Activated CD4-positive, alpha-beta T cell treated with anti-CD3 and anti-CD28 coated beads for 1 hour (primary cell): Measurements from ENCODE around the gene SMLR1.

Source experiments
- DNase-seq: peaks from one replicate; pipeline ENCODE4 v3.0.0-alpha.2; 2020

The SMLR1 gene

DNA sequence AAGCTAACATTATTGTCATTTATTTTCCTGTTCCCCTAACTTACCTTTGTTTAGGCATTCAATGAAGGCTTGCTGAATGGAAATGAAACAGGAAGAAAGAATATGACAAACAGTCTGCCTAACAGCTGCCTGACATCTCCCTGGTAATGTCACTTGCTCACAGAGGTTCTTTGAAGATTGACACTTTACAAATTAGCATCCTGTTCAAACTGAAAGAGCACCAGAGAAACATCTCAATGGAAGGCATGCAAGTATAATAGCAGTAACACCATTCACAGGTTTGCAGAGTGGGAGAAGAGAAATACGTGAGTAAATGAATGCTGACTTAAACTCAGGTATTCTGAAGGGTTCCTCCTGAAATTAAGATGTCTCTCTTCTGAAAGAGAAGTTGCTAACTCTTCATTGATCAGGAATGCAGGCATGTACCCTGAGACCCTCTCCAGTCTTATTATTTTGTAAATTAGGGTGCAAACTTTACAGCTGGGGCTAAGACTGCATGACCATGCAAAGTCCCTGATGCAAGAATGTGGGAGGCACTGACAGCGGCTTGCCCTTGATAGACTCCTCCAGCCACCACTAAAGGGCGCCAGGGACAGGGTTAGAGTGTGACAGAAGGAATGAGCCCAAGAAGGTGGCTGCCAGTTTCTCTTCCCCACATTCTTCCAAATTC lies 1.3 kb upstream of the SMLR1 start:
- DNase-seq: no peak

DNA sequence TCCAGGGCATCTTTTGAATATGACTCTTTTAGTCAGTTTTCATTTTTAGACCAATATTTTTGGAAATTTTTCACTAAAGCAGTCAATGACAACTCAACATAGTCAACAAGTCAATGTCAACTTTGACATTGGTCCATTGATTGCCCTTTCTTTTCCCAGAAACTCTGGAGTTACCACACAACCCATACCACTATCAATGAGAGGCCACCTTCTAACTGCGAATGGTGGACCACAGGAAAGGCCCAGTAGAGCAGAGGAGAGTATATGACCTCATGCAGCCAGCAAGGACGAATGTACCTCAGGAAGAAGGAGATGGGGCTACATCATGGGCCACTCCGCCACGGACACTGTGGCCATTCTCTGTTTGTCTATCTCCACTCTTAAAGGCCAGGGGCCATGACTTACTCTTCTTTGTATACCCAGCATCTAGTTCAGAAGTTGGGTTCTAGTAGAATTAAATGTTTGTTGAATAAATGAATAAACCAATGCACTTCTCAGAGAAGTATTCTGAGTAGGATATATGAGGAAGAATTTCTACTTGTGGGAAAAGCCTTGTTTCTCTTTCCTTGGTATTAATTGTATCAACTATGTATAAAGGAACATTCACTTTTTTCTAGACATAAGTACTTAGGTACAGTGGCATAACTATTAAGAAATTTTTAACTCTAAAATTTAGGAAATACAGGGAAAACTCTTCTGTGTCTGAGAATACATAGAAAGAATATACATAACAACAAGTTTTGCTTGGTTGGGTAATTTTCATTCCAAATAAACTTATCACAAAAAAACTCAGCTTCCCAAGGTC lies 562 bp upstream of the SMLR1 start:
- no peak for DNase-seq

DNA sequence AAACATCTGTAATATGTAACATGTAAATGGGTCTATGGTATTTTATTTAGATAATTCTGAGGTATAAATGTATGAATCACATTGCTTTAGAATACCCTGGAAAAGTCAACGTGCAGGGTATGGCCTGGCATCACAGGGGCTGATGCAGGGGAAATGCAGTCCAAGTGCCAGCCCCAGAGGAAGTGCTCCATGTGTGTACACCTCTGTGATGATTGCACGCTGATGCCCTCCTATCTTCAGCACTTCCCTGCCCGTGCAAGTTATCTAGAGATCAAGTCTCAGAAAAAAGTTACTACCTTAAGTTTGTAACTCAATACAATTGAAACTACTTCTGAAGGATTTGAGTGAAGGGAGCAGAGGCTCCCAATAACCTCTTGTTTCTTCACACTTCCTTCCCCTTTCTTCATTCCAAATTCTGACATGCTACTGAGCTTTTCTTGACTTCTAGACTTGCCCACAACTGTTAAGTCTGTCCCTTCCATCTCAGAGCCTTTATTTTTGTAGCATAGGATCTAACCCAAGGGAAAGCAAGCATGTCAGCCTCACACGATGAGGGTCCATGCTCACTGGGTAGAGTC lies 2.2 kb downstream of the SMLR1 start:
- no peak for DNase-seq

DNA sequence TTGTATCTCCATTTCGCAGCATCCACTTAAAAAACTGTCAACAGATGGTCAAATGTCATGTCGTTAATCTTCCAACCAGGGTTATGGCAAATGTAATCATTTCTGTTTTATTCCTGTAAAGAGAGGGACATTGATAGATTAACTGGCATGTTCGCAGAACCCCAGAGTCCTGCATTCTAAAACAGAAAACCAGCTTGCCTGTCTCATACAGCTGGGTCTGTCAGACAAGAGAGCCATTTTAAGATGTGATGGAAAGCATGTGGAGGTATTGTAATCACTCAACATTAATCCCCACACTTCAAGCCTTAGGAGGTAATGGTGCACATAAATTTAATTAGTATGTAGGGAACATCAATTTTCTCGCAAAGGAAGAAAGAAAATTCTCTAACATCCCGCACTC lies 4.4 kb downstream of the SMLR1 start:
- DNase-seq: no peak

DNA sequence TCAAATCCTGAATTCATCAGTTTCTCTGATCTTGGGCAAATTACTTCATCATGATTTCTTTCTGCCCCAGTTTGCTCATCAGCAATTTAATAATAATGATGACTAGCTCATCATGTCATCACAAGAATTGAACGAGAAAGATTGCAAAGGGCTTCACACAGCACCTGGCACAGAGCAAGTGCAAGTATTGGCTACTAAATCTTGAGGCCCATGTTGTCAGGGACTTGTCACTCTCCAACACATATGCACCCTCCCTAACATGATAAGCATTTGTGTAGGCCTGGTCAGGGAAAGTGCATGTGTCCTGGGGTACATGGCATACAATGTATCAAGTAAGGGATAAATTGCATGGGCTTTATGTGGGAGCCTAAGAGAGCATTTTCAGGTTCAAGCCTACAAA lies 6.4 kb downstream of the SMLR1 start:
- DNase-seq: no peak

DNA sequence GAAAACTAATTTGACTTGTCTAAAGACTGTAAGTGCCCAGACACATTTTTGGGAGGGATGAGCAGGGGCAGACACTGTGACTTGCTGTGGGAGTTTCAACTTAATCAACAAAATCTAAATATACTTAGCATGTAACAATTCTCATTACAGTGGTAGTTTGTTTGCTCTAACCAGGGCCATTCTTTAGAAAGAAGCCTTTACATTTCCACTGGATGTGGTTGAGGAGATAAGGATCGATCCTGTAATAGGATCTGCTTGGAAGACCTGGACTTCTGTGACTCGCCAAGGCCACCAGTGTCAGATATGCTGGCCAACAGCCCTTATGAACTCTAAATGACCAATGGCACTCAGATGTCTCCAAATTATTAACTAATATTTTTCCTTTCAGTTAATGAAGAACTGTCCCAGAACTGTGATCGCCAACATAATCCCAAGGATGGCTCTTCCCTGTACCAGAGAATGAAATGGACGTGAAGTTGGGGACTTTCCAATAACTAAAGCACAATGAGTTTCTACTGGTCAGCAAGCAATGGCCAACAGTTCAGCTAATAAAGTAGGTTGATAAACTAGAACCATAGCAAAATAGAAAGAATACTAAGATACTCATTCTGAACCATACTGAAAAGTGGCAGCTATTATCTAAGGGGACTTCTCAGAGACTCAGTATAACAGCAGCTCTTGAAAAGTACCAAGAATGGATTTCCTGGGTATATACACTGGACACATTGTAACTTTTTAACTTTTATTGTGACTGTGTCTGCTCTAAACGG lies 7.5 kb downstream of the SMLR1 start:
- DNase-seq: no peak

DNA sequence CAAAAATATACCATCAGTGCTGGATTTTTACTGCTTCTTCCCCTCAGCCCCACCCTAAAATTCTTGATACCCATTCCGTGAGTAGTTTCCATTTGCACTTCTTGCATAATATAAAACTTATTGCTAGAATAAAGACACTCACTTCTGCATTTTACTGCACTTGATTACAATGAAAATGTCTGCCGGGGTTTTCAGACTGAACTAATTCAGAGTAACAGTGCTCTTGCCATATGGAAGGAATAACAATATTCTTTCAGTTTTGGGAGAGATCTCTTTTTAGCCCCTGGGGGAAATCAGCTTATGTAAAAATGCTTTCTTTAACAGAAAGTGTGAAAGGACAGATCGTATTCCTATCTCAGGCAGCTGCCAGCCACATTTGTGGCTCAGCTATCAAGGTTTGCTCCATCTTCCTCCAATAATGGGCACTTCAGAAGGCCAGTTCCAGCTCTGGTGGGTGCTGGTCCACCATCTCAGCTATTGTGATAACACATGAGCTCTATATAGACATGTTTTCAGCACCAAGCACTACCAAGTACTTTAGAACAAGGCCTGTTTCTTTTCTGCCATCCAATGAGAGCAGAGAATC lies 8.9 kb downstream of the SMLR1 start:
- DNase-seq: no peak

DNA sequence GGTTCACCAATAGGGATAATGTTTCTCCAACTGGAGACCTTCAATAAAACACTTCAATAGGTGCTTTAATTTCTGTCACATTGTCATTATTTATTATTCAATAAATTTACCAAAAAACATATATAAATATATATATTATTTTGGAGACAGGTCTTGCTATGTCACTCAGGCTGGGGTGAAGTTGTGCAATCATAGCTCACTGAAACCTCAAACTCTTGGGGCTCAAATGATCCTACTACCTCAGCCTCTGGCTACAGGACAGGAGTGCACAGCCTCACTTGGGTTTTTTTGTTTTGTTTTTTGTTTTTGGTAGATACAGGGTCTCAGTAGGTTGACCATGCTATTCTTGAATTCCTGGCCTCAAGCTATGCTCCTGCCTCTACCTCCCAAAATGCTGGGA lies 9.9 kb downstream of the SMLR1 start:
- no peak for DNase-seq

DNA sequence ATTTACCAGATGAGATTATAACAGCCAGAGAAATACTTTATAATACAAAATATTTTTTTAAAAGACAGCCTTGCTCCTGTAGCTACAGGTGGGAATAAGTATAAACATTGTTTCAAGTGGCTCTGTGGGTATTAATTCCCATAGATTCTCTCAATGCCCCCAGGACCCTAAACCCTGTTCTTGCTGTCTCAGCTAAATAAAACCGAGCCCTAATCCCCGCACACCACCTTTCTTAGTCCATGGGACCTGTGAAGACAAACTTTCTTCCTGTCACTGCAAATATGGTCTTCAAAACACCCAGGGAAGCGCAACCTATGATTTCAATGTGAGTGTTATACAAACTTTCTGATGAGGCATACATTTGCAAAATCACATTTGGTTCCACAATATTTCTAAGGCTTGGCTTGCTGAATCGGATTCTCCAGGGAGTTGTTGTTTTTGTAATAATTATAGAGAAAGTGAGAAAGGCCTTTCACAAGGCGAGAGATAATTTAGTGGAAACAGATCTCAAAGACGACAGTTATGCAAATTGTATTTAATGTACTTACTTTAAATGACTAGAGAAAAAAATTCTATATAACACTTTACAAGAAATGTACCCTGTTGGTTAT lies 11.1 kb downstream of the SMLR1 start:
- no peak for DNase-seq

DNA sequence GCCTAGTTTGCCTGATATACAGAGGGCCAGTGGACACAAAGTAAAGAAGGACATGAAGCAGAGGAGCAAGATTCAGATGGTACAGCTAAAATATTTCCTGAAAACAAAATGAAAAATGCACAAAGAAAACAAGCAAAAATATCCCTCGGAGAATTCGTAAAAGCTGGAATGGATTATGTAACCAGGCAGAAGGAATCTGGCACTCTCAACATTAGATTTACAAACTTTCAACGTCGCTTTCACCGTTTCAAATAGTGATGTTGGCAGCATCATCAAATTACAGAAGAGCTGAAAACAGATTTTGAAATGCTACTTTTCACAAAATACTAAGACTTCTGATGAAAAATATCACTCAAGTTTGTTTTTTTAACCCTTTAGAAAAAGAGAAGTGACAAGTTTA lies 11.7 kb downstream of the SMLR1 start:
- DNase-seq: no peak

DNA sequence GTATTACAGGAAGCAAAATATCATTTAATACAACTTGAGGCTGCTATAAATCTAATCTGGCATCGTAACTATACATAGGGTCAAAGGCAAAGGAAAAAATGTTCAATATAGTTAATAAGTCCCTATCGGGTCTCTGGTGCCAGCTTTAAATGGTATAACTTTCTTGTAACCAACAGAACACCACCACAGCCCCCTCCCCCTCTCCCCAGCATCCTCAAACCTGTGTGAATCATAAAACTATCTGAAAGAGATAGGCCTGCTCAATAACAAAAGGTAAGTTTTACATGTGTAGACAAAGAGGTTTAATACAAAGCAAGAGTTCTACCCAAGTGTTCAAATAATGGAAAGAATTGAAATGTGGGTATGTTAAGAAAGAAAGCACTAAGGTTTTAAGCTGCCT lies 12.2 kb downstream of the SMLR1 start:
- no peak for DNase-seq

DNA sequence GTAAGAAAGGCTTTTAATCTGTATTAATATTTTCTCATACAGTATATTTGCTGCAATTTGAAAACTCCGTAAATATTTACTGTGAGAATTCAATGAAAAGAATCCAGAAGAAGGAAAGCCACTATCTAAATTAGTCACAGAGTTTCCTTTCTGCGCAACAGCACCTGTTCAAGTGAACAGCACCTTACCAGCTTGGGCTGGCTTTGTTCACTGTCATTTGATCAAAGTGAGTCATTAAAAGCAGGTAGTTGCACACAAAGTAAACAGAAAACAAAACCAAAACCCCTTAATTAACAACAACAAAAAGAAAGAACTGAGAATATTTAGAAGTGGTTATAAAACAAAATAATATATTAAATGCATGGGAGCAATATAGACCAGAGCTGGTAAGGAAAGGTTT lies 12.8 kb downstream of the SMLR1 start:
- DNase-seq: no peak

DNA sequence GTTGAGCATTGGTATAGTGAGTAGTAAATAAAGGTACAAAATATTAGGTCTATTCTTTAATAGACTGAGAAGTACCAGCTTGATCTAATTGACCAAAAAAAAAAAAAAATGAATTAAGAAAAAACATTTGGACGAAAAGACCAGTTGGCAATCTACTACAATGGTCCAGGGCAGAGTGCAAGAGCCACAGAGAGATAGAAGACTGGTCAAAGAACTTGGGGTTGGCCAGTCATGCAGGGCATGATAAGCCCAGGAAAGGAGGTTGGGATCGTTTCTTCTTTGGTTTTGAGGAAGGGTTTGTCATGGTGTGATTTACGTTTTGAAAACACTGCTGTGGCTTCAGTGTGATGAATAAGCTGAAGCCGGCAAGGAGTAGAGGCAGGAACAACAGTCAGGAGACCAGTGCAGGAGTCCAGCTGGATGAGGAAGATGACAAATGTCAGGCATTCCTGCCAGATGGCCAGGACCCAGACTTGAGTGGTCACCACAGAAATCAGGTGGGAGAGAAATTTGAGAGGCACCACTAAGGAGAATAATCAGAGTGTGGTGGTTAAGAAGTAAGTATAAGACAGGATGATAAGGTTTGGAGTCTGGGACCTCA lies 14.0 kb downstream of the SMLR1 start:
- DNase-seq: no peak

DNA sequence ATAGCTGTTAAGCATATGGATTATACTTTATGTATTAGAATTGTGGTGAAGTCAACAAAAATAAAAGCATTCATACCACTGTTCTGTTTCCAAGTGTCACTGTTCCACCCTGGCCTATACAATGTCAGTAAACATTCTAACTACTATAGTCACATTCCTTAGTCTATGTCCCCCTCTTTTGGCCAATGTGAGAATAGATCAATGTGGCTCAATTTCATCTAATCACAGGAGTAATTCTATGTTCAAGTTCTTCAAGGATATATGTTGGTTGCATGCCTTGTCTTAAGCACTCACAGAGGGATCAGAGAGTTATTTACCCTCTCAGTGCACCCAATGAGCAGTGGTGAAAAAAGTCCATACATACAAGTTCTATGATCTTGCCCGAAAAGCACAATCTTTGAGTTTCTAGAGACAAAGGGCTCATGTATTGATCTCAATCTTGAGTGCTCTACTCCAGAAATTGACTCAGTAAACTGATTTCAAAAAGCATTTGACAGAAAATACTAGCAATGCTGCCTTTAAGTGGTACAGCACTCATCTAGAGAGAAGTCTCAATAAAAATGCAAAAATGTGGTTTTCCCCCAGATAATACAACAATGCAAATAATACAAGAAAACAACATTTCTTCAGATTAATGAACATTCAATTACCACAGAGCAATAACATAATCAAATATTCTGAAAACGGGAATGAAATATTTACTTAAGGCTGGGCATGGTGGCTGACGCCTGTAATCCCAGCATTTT lies 16.5 kb downstream of the SMLR1 start:
- DNase-seq: no peak

DNA sequence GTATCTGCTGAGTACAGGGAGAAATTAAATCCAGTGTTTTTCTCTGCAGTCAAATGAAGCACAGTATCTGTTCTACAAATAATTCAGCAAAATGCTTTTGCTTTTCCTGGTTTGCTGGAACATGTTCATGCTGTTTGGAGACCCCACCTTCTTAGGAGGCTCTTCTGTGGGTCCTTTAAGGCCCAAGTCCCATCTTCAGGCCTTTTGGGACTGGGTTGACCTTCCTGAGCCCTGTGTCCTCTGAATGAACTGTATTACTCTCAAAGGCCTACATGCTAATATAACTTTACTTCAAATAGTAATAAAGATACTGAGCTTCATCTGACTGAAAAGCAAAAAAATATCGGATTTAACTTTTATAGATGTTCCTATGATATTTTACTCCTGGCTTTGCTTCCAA lies 19.3 kb downstream of the SMLR1 start:
- DNase-seq: no peak

DNA sequence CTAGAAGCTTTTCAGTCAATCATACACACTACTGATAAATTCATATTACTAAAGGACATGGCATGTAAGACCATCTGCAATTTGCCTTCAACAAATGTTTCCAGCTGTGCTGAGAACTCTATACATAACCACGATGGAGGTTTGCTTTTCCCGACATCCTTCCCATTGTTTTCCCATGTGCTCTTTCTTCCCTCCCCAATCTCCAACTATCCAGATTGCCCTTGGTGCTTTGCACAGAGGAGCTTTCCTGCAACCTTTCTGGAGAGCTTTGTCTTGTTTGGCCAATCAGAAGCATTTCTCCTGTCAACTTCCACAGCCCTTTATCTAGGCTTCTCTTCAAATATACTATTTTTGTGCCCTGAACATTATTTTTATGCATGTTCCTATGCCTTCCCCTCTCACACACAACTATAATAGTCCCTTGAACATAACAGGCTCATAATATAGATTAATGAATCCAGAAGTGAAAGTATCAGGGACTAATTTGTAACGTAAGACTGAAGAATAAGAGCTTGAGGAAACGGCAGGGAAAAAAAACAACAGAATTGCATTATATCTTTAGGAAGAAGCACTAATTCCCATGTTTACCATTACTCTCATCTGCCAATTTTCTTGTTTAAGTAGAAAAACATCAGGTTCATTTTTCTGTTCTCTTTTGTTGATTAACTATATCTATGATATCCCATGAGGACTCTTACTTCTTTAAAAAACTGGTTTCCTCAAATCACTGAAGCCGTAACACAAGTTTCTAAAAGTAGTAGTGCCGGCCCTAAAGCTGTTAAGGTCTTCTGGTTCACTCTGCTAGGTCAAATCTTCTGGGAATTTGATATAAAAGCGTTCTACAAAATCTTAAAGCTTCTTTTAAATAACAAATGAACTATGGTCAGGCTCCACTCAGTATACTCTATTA lies 20.1 kb downstream of the SMLR1 start:
- DNase-seq: no peak

DNA sequence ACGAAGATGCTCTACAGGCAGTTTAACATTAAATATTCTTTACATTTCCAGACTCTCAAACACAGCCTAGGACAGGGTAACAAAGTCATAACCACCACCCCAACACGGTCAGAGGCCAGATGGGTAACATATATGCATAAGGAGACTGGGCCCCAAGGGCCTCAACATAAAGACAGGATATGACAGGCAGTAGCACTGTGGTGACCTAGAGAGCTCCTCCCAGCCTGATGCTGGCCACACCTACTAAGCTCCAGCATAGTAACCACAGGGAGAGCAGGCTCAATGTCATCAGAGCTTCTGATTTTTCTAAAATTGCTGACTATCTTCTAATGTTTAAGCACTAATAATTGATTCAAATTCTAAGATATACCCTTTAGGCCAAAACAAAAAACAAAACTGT lies 21.7 kb downstream of the SMLR1 start:
- no peak for DNase-seq

DNA sequence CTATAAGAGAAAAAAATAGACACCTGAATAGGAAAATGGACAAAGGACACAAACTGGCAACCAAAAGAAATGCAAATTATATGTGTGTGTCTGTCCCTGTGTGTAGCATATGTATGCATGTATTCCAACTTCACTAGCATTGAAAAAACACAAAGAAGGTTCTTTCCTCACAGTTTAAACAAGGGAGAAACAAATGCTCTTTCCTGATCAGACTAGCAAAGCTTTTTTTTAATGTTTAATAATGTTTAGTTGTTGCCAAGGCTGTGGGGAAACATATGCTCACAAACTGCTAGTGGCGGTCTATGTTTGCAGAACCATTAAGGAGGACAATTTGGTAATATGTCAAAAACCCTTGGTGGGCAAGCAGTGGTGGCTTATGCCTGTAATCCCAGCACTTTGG lies 22.4 kb downstream of the SMLR1 start:
- DNase-seq: no peak

DNA sequence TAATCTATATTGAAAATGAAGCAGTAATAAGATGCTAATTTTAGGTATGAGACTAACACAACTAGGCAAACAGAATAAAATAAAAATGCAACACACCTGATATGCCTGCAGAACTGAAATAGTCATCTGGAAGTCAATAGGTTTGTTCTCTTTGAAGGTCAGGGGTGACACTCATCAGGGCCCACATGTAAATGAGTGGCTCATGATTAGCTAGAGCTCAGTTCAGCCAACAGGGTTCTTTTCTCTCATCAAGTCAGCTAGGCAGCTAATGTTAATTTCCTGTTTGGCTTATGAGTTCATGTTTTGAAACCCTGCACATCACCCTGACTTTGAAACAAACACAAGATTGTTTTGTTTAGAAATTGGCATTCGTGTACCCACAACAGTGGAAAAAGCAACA lies 23.8 kb downstream of the SMLR1 start:
- DNase-seq: no peak

DNA sequence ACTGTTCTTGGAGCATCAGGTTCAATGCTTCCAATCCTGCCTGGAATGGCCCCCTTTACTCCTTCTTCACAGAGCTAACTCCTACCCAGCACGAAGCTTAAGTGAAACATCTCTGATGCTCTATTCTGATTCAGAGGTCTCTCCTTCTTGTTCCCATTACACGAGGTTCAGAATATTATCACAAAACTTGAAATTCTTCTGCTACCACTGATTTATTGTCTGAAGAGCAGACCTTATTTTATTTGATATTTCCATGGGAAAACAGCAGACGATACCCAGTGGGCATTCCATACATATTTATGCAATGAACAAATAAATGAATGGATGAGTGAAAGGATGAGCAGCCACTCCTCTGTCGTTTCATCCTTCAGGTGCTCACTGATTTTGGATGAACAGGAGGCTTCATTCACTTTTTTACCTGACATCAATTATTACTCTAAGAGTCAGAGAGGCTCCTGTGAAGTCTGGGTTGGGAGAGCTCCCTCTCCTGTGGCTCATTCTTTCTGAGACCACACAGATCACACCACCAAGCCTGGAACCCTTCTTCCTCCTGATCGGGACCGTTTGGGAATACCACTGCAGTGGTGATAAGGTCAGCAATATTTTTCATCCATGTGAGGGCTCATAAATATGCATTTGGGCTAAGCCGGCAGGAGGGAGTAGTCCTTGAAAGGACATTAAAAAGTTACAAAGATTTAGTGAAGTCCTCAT lies 25.8 kb downstream of the SMLR1 start:
- DNase-seq: no peak
